HUES48 (cell line): ENCODE measurements around the gene GRID2IP.
A peak's percentile ranks its signal among the peaks of the same experiment; 100 is the strongest.

Source experiments
- H3K27ac ChIP-seq: one replicate; pipeline ENCODE4 v1.7.0; 2013; ENCODE audit warnings: low read depth, low read length, inconsistent platforms
- H3K27me3 ChIP-seq: 2 replicates; pipeline ENCODE4 v1.6.1; 2013; ENCODE audit warnings: mild to moderate bottlenecking, low read length; ENCODE audit not compliant: control insufficient read depth, insufficient read depth
- H3K36me3 ChIP-seq: 2 replicates; pipeline ENCODE4 v1.6.1; 2013; ENCODE audit warnings: low read length; ENCODE audit not compliant: control insufficient read depth, insufficient read depth
- H3K4me1 ChIP-seq: 2 replicates; pipeline ENCODE4 v1.6.1; 2013; ENCODE audit warnings: mild to moderate bottlenecking, low read length; ENCODE audit not compliant: control insufficient read depth, insufficient read depth
- H3K4me3 ChIP-seq: 2 replicates; pipeline ENCODE4 v1.5.1; 2013; ENCODE audit warnings: mild to moderate bottlenecking, low read depth, low read length
- H3K9ac ChIP-seq: 2 replicates; pipeline ENCODE4 v1.6.1; 2013; ENCODE audit warnings: mild to moderate bottlenecking, low read depth, low read length, moderate library complexity
- H3K9me3 ChIP-seq: 2 replicates; pipeline ENCODE4 v1.6.1; 2013; ENCODE audit warnings: low read length; ENCODE audit not compliant: control insufficient read depth, insufficient read depth

Gene GRID2IP

DNA sequence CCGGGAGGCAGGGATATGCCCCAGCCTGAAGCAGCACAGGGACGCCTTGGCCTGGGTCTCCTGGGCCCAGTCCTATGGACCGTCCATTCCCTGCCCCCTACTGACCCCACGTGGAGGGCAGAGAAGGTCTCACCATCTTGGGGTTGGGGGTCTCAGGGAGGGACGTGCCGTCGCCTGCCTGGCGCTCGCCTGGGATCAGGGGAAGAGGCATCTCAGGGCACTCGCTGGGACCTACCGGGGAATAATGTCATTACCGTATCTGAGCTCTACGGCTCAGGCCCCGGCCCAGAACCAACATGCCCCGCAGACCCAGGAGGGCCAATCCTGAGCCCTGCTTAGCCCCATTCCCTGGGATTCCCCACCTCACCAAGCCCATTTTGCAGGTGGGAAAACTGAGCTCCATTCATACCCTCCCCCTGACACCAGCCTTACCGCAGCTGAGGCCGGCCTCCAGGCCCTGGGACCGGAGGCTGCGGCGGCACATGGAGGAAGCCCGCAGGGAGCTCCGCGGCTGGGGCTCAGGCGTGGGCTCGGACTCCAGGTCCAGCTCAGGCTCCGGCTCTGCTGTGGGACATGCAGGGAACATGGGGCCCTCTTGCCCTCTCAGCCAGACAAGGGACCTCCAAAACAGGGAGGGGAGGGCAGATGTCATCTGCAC is 40.7 kb downstream of the GRID2IP start:
- H3K4me3 ChIP-seq: no peak overlapping the region
- no peaks in the 10 kb centered on the region for H3K27me3 ChIP-seq
- no peak overlapping the region for H3K9ac ChIP-seq
- no peaks in the 10 kb centered on the region for H3K9me3 ChIP-seq
- H3K36me3 ChIP-seq: no peaks in the 10 kb centered on the region
- H3K27ac ChIP-seq: no peak overlapping the region
- H3K4me1 ChIP-seq: no peaks in the 10 kb centered on the region

DNA sequence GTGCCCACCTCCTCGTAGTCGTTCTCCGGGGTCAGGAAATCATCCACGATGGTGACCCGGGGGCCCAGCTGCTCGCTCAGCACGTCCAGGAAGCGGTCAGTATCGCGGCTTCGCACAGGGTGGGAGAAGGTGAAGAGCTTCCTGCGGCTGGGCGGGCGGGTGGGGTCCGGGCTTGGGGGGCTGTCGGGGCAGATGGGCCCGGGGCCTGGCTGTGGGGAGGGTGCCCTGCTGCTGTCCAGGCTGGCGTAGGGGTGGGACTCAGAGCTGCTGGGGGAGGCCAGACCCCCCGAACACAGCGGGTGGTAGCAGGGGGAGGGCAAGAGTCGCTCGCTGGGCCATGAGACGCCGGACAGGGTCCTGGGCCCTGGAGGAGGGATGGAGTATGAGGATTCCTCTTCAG is 42.3 kb downstream of the GRID2IP start:
- Histone ChIP-seq H3K27ac (no peak overlapping the region), H3K9ac (no peak overlapping the region), H3K9me3 (no peaks in the 10 kb centered on the region), H3K4me3 (no peak overlapping the region), H3K36me3 (no peaks in the 10 kb centered on the region), H3K27me3 (no peaks in the 10 kb centered on the region), H3K4me1 (peaks cover 4% of the 10 kb centered on the region; the same call in 1 of the 2 replicates)

DNA sequence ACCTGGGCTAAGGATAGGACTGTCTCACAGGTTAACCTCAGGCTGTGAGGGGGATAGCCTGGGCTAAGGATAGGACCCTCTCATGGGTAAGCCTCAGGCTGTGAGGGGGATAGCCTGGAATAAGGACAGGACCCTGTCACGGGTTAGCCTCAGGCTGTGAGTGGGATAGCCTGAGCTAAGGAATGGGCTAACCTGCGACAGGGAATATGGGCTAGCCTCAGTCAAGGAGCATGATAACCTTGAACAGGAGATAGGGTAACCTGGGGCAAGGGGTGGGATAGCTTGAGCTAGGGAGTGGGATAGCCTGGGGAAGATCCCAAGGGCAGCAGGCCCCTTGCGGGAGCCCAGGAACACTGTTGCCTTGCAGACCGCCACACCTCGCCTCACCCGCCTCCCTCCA is 42.7 kb downstream of the GRID2IP start:
- Histone ChIP-seq H3K9ac (no peak overlapping the region), H3K36me3 (no peaks in the 10 kb centered on the region), H3K4me1 (peaks cover 4% of the 10 kb centered on the region; the same call in 1 of the 2 replicates), H3K27me3 (no peaks in the 10 kb centered on the region), H3K4me3 (no peak overlapping the region), H3K9me3 (no peaks in the 10 kb centered on the region), H3K27ac (no peak overlapping the region)

DNA sequence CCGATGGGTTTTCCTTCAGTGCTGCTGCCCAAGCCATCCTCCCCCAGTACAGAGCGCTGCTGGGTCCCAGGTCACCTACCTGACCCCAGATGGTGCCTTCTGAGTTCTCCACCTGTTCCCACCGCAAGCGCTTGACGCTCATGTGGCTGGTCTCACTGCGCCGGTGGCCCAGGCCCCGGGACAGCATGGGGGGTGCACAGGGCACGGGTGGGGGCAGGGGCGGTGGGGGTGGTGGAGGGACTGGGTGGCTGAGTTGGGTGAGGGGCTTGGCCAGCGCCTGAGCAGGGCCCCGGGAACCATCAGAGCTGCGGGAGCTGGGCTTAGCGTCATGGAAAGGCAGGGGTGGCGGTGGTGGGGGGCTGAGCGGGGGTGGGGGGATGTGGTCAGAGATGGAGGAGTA is 43.4 kb downstream of the GRID2IP start:
- Histone ChIP-seq H3K36me3 (no peaks in the 10 kb centered on the region), H3K4me1 (peaks cover 4% of the 10 kb centered on the region; the same call in 1 of the 2 replicates), H3K4me3 (no peak overlapping the region)

DNA sequence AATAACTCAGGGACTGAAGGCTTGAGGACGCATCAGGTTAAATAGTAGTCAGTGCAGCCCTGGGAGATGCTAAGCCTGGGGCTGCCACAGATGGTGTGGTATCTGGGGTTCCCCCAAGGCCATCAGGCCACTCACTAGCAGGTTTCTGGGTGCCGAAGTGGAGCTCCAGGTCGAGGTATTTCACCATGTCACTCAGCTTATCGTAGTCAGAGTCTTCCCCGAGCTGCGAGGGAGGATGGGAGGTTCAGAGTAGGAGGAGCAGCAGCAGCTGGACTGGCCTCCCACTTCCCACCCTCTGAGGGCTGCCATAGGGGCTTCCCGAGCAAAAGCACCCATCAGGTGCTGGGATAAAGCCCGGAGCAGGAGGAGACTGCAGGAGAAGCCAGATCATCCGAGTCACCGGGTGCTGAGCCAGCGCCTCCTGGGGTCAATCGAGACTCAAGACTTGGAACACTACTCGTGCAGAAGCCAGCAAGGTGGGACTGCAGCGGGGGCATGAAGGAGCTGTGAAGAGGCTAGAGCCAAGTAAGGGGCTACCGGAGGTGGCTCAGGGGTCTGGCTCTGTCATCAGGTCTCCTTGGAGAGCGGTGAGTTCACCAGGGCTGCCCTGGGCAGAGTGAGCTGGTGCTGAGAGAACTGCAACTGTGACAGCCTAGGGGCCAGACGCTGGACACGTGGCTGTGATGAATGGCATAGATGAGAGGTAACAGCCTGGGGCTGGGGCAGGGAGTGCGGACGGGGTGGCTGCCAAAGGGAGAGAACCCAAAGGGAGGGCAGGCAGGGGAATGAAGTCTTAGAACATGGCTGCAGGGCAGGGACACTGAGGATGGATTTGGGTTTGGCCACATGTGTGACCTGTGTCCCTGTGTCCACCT is 45.3 kb downstream of the GRID2IP start:
- Histone ChIP-seq H3K27ac (no peak overlapping the region), H3K4me1 (peaks cover 8% of the 10 kb centered on the region; the same call in 1 of the 2 replicates), H3K4me3 (no peak overlapping the region), H3K27me3 (no peaks in the 10 kb centered on the region), H3K36me3 (peaks cover 5% of the 10 kb centered on the region; the same call in 1 of the 2 replicates), H3K9me3 (no peaks in the 10 kb centered on the region), H3K9ac (no peak overlapping the region)

More for the DNA sequence above, 43.4 kb downstream of the GRID2IP start:
- Histone ChIP-seq H3K27ac (no peak overlapping the region), H3K9ac (no peak overlapping the region), H3K9me3 (no peaks in the 10 kb centered on the region), H3K27me3 (no peaks in the 10 kb centered on the region)

DNA sequence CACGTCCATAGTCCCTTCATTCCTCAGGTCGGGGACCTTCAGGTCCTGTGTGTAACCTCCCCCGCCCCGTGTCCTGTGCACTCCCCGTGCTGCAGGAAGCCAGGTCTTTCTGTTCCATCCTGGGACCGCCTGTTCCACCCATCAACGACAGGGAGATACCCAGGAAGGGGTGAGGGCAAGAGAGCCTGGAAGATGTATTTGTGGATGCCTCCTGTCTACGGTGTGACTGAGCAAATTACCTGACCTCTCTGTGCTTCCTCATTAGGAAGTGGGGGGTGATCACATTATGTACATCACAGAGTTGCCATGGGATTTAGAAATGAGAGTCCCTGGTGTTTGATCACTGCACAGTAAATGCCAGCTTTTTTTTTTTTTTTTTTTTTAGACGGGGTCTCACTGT is 46.3 kb downstream of the GRID2IP start:
- H3K27me3 ChIP-seq: no peaks in the 10 kb centered on the region
- H3K9me3 ChIP-seq: no peaks in the 10 kb centered on the region
- H3K9ac ChIP-seq: no peak overlapping the region
- H3K36me3 ChIP-seq: peaks cover 5% of the 10 kb centered on the region; the same call in 1 of the 2 replicates
- peaks cover 8% of the 10 kb centered on the region; the same call in 1 of the 2 replicates for H3K4me1 ChIP-seq
- H3K4me3 ChIP-seq: peak overlapping the region; percentile 77
- peak overlapping the region; percentile 61 for H3K27ac ChIP-seq

DNA sequence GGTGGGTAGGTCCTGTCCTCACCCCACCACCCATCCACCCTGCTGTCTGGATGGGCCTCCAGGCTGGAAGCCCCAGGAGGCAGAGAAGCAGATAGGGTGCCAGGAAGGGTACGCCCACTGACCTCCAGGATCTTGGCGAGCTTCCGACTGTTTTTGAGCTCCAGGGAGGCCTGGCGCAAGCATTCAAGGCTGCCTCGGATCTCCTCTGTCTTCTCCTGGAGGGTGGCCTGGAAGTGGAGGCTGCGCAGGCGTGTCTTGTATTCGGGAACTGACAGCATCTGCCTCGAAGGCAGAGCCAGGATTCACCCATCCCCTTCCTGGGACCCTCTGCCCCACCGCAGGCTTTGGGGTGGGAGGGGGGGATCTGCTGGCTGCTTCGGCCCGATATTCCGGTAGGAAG is 48.4 kb downstream of the GRID2IP start:
- H3K27ac ChIP-seq: no peak overlapping the region
- peaks cover 5% of the 10 kb centered on the region; the same call in 1 of the 2 replicates for H3K36me3 ChIP-seq
- no peaks in the 10 kb centered on the region for H3K9me3 ChIP-seq
- no peak overlapping the region for H3K9ac ChIP-seq
- no peaks in the 10 kb centered on the region for H3K27me3 ChIP-seq
- H3K4me1 ChIP-seq: peaks cover 8% of the 10 kb centered on the region; the same call in 1 of the 2 replicates
- H3K4me3 ChIP-seq: peak overlapping the region; percentile 77

DNA sequence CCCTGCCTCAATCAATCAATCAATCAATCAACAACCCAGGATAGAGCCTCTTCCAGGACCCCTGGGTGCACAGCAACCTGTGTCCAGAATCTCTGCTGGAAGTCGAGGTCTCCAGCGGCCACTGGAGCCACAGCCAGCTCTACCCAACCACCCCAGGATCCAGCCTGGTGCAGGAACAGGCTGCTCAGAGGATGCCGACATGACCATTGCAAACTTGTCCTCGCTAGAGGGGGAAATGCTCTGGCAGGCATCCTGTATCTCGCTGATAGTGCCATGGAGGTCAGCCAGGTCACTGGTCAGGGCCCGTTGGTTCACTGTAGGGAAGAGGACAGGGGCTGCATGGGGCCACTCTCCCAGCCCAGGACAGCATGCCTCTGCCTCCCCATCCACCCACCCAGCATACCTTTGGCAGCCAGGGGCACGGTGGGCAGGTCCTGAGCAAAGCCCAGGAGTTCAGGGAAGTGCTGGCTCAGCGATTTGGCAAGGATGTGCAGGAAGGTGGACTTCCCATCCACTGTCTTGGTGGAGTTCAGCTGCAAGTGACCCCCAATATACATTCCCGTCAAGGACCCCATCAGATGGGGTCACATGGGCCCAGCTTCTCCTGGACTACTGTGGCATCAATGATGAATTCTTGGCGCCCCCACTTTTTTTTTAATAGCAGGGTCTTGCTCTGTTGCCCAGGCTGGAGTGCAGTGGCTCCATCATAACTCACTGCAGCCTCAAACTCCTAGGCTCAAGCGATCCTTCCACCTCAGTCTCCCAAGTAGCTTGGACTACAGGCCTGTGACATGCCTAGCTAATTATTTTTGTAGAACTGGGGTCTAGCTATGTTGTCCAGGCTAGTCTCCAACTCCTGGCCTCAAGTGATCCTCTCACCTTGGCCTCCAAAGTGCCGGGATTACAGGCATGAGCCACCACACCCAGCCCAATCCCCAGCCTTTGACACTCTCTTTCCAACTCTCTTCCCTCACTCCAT is 49.4 kb downstream of the GRID2IP start:
- Histone ChIP-seq H3K36me3 (peaks cover 5% of the 10 kb centered on the region; the same call in 1 of the 2 replicates), H3K9ac (no peak overlapping the region), H3K9me3 (no peaks in the 10 kb centered on the region), H3K27ac (no peak overlapping the region), H3K27me3 (no peaks in the 10 kb centered on the region), H3K4me3 (no peak overlapping the region), H3K4me1 (peaks cover 8% of the 10 kb centered on the region; the same call in 1 of the 2 replicates)

DNA sequence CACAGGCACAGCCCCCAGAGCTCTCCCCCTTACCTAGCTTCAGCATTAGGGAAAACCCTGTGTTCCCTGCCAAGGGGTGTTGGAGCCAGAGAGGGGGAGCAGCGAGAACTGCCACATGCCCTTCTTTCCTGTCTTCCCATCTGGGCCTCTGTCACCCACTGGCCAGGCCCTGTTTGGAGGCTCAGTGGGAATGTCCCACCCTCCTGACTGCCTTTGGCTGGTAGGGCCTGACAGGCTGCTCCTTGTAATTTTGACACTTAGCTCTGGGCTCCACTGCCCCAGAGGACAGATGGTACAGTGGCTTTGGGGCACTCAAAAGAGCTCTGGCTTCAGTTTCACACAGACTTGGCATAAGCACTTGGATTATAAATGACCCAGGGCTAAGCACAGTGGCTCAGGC is 50.6 kb downstream of the GRID2IP start:
- Histone ChIP-seq H3K9me3 (no peaks in the 10 kb centered on the region), H3K9ac (no peak overlapping the region), H3K4me3 (no peak overlapping the region), H3K4me1 (peaks cover 8% of the 10 kb centered on the region; the same call in 1 of the 2 replicates), H3K36me3 (peaks cover 5% of the 10 kb centered on the region; the same call in 1 of the 2 replicates), H3K27ac (no peak overlapping the region), H3K27me3 (no peaks in the 10 kb centered on the region)

DNA sequence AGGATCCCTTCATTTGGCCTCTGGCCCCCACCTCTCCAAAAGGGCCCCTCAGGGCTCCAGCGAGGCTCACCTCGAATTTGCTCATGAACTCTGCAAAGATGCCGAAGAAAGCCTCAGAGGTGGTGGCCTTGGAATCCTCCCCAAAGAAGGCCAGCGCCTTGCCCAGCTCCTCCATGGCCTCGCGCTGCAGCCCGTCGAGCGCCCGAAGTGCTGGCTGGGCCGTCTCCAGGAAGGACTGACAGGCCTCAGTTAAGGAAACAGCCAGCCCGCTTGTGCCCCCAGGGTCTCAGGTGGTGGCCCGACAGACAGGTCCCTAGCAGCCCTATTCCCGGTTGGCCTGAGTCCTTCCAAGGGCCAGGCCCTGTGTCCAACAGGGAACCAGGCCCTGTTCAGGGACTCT is 53.3 kb downstream of the GRID2IP start:
- H3K27me3 ChIP-seq: no peaks in the 10 kb centered on the region
- peaks cover 5% of the 10 kb centered on the region; the same call in 1 of the 2 replicates for H3K36me3 ChIP-seq
- H3K4me3 ChIP-seq: no peak overlapping the region
- no peak overlapping the region for H3K9ac ChIP-seq
- H3K9me3 ChIP-seq: no peaks in the 10 kb centered on the region
- peaks cover 5% of the 10 kb centered on the region; the same call in 1 of the 2 replicates for H3K4me1 ChIP-seq
- H3K27ac ChIP-seq: no peak overlapping the region
